HG03565 (cell line): Measurements from ENCODE around the gene NT5C1B.
"Not testable (repeated sequence)": the region's sequence is repeated elsewhere in the genome, so short reads cannot be mapped to it uniquely, and the experiment has no call there.

ENCODE experiments used
- ATAC-seq: cut with Tn5 transposase; IDR thresholded peaks from one replicate; pipeline ENCODE4 v1.9.1; 2021; ENCODE audit warnings: mild to moderate bottlenecking, moderate library complexity; ENCODE audit not compliant: unreplicated experiment

NT5C1B gene

DNA sequence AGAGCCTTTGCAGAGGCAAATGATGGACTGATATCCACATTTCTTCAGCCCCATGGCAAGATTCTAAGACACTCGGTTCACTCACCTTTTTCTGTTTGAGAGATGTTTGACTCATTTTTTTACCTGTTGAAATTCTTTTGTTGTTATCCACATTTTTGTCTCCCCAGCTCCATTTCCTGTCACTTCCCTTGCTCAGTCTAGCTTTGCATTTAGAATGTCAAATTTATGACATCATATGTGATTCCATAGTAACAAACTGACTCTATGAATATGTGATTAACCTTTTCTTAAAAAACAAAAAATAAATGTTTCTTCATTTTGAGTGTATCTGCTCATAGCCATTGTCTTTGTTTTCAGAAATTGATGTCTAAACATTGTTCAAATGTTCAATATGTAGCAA lies at the start of gene NT5C1B:
NT5C1B (minus strand) TSS at position 216 of the 400 bp plus-strand sequence; CDS start at position 115, 101 bp downstream.
- ATAC-seq, result no peak

DNA sequence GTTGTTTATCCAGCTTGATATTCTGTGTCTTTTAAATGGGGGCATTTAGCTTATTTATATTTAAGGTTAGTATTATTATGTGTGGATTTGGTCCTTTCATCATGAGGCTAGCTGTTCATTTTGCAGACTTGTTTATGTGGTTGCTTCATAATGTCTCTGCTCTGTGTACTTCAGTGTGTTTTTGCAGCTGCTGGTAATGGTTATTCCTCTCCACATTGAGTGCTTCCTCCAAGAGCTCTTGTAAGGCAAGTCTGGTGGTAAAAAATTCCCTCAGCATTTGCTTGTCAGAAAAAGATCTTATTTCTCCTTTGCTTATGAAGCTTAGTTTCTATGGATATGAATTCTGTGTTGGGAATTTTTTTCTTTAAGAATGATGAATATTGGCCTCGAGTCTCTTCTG lies 47.8 kb upstream of the NT5C1B start:
- ATAC-seq, result no peak

DNA sequence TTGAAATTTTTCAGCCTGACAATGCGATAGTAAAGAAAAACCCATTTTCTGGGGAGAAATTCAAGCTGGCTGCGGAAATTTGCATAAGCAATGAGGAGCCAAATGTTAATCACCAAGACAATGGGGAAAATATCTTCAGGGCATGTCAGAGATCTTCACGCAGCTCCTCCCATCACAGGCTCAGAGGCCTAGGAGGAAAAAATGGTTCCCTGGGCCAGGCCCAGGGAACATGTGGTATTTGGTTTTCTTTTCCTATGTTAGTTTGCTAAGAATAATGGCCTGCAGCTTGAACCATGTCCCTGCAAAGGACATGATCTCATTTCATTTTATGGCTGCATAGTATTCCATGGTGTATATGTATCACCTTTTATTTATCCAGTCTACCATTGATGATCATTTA lies 43.3 kb upstream of the NT5C1B start:
- ATAC-seq, result not testable (repeated sequence)

DNA sequence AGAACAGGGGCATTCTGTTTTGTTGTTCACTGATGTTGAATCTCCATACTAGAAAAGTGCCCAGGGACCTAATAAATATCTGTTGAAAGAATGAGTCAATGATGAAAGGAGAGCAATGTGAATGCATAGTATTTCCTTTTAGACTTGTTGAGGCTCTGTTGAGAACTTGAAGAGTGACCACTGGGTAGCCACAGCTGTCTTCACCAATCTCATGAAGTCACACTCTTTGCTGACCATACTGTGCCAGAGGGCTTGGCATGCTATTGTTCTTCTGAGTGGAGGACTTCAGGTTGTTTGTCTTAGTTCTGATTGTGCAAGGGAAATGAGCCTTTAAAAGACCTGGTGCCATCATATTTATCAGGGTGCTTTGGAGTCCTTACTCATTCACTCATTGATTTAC lies 41.6 kb upstream of the NT5C1B start:
- no peak for ATAC-seq

DNA sequence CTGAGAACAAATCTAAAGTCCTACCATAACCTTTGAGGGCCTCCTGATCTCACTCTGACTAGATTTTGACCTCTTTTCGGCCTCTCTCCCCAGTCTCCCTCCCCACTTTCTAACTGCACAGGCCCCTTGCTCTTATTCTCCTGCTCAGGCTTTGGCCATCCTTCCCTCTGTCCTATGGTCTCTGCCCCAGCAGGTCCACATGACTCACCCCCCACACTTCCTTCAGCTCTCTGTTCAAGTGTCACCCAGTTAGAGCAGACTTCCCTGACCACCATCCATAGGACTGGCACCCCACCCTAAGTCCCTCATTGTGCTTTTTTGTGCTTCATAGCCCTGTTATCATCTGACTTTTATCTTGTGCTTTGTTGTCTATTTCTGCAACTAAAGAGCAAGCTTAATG lies 41.2 kb upstream of the NT5C1B start:
- no peak for ATAC-seq

DNA sequence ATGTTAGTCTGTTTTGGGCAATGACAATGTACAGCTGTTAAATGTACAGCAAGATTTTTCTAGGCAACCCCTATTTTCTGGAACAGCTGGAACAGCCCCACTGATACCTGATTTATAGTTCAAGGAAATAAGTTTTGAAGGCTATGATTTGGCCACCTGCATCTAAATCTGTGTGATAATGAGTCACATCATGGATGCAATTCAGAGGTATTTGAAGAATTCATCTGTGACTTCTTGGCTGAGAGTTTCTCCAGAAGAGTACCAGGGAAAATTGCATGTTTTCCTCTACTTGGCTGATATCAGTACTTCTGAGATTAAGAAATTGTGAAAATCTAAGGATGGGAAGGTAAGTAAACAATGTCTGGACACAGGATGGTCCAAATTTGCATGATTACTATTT lies 40.7 kb upstream of the NT5C1B start:
- no peak for ATAC-seq

DNA sequence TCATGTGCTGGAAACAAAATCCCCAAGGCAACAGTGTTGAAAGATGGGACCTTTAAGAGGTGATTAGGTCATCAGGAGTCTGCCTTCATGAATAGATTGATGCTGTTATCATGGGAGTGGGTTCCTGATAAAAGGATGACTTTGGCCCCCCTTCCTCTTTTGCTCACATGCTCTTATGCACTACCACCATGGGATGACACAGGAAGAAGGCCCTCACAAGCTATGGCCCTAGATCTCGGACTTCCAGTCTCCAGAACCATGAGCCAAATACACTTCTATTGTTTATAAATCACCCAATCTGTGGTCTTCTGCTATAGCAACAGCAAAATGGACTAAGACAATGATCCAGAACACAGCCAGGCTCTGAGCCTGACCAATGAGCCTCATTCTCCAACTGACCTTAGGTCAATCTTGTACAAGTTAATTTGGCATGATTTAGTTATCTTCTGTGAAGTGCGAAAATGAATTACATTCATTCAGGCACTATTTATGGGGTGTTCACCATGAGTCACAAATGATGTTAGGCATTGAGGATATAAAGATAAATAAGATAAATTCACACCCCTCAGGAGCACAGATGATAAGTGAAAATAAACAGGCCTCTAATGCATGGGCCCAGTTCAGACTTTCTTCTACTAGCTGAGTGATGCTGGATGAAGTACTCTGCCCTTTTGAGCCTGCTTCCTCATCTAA lies 37.7 kb upstream of the NT5C1B start:
- ATAC-seq, result no peak

DNA sequence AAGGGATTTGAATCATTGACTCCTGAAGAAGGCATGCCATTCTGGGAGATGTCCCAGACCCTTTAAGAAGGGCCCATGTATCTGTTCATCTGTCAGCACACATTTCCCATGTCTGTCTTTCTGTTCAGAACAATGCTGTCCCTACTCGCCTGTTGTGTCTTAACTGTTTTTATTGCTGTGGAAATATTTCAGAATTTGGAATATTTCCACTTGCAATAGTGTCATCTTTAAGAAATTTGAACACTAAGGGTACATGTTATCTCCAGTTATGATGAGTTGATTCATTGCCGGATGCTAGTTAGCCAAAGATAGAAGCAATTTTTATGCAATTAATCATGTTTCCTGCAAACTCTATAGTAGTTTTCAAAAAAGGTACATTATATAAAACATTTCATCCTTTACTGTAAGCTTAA lies 36.9 kb upstream of the NT5C1B start:
- ATAC-seq, result no peak

DNA sequence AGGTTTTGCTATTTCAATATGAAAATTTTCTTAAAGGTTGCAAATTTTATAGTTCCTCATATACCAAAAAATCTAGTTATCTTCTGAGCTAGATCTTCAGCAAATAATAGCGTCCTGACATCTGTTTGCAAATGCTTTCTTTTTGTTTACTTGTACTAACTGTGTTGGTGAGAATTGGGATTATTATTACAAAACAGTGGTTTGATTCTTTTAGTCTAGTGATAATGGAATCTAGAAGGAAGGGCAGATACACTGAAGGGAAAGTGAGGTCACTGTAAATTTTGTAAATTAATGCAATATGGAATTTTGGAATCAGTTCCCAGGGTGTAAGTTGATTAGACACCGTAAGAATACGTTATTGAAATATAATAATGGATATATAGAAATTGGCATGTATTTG lies 36.2 kb upstream of the NT5C1B start:
- ATAC-seq, result no peak

DNA sequence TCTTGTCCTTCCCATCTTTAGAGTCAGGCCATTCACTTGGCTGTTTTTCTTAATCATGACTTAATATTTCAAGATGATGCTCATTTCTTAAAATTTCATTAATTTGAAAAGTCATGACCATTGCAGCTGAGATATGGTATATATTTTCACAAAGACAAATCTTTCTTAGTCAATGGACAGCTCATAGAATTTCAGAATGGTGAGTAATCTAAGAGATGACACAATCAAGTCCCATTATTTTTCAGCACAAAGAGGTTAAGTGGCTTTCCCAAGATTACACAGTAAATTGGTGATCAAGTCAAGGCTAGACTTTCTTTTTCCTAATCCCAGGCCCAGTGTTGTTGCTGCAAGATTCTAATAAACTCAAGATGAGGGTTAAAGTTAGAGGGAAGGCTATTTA lies 34.4 kb upstream of the NT5C1B start:
- no peak for ATAC-seq

DNA sequence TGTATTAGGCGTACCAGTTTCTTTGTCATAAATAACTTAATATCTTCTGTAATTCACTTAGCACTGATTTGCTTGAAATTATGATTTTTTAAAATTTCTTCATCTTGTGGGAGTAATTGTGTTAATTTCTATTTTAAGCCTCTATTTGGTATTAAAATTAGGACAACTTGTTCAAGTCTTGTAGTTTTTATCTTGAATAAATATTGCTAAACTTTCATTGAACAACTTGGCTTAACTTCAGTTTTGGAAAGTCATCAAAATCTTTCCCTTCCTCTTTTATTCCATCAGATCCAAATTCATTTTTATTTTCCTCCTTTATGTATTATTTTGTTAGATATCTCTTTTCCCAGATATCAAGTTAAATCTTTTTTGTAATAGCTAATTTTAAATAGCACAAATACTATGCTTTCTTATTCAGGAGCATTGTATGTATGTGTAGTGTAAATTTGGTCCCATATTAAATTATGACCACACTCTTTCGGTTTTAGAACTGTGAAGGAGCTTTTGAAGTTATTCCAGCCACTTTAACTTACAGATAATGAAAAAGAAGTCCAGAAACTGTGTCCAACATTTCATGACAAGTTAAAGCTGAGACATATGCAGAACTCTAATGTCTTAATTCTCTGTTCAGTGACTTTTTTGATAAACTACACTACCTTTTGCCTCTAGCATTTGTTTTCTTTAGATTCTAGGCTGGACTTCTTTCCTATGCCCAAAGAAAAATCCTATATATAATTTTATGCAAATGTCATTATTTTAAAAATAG lies 31.7 kb upstream of the NT5C1B start:
- no peak for ATAC-seq

DNA sequence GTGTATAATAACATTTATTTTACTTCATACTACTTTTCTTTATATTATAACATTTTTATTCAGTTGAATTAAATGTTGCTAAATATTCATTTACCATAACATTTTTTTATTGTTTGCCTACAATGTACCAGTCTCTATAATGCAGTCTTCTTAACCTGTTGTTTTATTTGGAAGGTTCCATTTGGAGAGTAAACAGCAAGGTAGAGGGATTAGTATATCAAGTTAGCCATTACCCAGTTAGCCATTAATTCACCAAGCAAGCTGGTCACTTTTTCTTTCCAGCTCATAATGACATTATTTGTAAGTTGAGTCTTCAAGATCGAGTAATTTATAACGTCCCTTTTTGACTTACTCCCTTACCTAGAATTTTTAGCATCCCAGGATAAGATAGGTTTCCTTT lies 29.7 kb upstream of the NT5C1B start:
- no peak for ATAC-seq

DNA sequence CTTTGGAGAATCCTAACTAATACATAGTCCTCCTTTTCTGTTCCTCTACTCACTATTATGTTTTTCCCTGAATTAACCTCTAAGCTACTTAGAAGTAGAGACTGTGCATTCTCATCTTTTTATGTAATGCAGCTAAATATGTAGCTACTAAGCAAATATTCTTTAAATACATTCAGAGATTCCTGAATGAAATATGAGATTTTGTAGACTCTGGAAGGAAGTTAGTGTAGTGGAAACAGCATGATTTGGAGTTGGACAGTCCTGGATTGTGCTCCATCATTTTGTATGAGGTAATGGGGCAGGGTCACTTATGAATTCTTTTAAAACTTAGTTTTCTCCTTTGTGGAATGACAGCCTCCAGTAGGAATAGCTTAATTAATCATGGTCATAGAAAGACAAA lies 24.7 kb upstream of the NT5C1B start:
- no peak for ATAC-seq

DNA sequence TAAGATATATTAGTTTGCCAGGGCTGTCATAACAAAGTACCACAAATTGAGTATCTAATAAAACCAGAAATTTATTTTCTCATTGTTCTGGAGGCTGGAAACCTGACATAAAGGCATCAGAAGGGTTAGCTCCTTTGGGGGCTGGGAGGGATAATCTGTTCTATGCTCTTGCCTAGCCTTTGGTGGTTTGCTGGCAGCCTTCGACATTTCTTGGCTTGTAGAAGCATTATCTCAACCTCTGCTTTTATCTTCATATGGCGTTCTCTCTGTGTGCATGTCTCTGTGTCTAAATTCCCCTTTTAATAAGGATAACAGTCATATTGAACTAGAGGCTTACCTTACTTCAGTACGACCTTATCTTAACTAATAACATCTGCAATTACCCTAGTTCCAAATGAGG lies 22.8 kb upstream of the NT5C1B start:
- no peak for ATAC-seq

DNA sequence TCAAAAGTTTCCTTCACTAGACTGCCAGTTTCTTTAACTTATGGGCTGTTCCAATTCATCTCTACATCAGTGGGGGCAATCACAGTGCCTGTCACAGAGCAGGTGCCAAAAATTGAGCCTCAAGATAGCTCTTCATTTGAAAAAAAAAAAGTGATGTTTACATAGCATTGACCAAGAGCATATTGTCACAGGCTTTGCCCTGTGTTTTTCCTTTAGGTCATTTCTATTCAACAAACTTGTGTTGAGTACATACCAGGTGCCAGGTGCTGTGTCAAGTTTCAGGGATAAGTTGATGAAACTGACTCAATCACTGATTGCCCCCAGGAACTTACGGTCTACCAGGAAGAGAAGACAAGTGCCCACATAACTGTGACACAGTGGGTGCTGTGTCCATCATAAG lies 22.2 kb upstream of the NT5C1B start:
- no peak for ATAC-seq

DNA sequence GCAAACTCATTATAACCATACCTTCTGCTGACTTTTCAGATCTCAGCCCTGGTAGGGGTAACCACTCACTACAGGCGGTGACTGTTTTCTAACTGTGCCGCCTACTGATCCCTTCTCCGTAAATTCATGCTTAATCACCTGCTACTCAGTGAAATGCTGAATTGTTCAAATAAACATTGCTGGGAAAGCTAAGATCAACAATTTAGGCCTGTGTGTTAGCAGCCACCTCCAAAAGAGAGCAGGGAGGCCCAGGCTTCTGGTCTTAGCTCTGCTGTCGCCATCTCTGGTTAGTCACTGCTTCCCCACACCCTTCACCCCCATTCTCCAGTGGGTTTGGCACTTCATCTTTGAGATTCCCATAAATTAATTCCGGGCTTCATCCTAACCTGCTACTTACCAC lies 21.8 kb upstream of the NT5C1B start:
- ATAC-seq, result no peak

DNA sequence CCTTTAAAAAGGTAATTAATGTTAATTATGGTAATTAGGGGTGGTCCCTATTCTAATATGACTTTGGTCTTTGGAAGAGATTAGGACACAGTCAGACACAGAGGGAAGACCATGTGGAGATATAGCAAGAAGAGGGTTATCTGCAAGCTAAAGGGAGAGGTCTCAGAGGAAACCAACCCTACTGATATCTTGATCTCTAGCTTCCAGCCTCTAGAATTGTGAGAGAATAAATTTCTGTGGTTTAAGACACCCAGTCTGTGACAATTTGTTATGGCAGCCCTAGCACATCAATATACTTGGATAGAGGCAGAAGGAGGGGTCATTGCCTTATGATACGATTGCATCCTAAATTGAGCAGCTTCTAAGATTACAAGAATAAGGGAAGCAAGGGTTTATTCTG lies 21.3 kb upstream of the NT5C1B start:
- ATAC-seq, result no peak

DNA sequence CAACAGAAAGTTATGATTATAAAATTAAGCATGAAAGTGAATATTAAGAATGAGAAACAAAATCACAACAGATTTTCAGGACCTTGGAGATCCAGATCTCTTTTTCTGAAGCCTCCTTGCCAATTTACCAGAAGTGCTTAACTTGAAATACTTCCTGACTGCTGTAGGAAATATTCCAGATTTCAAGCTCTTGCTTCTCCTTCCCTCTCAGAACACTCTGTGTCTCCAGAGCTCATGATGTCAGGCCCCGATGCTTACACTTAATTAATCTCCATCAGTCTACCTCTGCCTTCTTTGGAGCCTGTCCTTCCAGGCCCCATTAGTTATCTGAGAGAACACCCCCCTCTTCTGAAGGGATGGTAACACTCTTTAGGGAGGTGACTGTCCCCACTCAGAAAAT lies 20.7 kb upstream of the NT5C1B start:
- ATAC-seq, result no peak

DNA sequence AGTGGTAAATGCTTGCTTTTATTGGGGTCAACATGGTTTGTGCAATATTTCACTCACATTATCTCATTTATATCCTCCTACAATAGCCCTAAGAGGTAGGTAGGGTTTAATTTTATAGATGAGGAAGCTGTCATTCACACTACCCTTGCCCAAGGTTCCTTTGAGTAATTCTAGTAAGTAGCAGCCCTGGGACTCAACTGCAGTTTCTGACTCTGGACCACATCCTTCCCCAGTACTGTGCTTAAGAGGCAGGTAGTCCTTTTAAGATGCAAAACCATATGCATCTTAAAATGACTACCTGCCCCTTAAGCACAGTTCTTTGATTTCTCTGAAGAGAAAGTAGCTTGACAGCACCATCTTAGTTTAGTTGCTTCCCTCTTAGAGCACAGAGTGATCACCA lies 15.7 kb upstream of the NT5C1B start:
- ATAC-seq, result peak; percentile 86

DNA sequence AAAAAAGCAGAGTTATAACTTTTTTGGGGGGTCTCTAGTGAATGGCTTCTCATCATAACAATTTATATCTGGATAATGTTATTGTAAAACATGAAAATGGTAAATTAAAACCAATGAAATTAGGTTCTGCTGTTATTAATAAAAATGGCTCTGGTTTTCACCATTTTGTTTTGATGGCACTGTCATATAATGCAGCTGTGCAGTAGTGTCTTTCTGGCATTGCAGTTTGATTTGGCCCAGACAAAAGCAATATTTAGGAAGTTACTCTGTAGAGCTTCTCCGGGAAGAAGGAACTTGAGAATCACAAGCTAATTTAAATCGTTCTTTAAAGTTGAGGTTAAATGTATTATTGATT lies 15.1 kb upstream of the NT5C1B start:
- no peak for ATAC-seq

DNA sequence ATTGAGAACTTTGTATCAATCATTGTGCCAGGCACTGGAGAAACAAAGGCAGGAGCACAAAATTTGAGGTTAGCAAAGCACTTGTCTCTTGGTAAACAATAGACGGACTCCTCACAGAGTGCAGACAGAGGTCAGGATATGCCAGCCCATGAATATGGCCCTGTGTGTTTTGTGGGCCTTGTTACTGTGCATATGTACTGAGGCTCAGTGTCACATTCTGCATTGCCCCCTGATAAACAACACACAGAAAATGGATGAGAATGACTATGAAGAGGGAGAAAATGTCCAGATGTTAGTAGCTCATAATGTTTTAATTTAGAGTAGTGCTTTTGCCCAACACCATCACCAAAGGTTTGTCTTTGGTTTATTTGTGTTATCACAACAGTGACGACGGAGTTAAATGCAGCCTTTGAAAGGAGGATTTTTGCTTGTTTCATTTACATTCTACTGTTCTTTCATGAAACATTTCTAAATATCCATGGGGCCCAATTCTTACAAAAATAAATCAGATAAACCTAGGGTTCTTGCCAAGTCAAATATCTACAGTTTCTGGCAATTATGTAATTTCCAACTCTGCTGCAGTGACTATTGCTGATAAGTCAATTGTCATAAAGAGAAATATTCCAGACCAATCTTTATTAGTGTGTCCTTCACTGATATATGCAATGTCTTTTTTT lies 14.6 kb upstream of the NT5C1B start:
- no peak for ATAC-seq

DNA sequence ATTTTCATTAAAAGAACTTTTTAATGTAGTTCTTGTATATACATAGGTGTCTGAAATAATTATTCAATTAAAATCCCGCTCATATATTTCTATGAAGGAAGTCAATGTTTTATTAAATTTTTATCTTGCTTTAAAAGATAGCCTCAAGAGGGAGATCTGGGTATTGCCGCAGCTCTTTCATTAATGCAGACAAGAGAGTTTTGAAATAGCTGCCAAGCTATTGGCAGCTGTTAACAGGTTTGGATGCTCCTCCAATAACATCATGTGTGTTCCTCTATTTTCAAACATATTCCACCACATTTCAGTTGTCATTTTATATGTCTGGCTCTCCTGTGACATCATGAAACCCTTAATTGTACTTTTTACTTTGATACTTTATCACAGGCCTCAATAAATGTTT lies 12.9 kb upstream of the NT5C1B start:
- ATAC-seq, result no peak
